CD4-positive, alpha-beta T cell treated with Interferon alpha-2 for 1 hour (primary cell): ENCODE measurements around the gene MRPL11.
"Not testable (repeated sequence)": the region's sequence is repeated elsewhere in the genome, so short reads cannot be mapped to it uniquely, and the experiment has no call there.

ENCODE experiments used
- DNase-seq, 2 donors: peaks; one replicate each; pipeline ENCODE4 v3.0.0-alpha.2; 2020 to 2022

Gene MRPL11

GRCh38 chr11:66466225-66467033 is 27.8 kb upstream of the MRPL11 start, which contains the start of gene PELI3:
TSS of gene PELI3 (plus strand) at chr11:66466905. CDS start at chr11:66468129, 1,224 bp downstream.
- DNase-seq: peak; percentile 94 to 97

DNA sequence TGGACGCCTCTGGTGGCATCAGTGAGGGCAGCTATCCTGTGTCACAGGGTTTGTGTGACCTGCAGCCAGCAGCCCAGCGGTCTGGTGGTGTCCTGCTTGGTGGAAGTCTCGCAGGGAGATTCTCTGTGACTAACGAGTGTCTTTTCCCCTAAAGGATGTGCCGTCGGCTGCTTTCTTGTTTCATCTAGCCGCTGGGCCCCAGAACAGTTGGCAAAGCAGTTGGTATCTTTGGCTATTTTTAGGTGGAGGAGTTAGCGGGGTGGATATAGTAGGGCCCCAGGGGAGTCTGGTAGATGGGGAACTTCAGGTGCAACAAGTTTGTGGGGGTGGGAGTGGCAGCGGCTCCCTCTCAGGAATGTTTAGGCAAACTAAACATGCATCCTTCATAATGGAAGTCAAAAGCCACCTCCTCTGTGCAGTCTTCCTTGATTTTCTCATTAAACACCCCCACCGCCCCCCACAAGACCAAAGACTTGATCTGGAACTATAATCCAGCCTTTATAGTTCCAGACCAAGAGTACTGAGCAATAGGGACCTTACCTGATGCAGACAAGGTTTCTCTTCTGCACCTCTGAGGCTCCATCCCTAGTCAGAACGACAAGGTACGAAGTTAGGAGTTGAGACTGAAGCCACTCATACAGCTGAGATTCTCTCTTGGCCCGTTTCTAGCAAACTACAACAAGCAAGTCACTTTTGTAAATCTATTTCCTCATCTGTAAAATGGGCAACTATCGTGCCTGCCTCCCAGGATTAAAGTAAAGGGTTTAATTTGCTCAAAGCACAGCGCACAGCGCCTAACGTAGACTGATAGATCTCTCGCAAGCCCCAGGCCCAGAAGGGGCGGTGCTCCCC is 27.0 kb upstream of the MRPL11 start:
- DNase-seq: no peak

DNA sequence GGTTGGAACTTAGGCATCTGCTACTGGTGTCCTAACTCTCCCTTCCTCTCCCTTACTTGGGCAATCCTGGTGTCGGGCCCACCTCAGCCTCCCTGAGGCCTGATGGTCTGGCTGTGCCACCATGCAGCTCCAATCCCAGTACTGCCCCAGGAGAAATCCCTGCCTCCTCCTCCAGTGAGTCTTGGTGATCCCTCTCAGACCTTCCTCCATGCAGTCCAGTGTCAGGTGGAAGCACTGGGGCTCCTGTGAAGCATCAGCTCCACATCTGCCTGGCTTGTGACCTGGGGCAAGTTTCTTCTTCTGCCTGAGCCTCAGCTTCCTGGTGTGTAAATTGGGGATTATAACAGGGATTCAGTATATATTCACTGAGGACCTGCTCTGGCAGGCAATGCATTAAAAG is 26.3 kb upstream of the MRPL11 start:
- DNase-seq: no peak

GRCh38 chr11:66464116-66464515 is 25.5 kb upstream of the MRPL11 start:
- not testable (repeated sequence) for DNase-seq

- no peak for DNase-seq
Measured at GRCh38 chr11:66462911-66463310, 24.3 kb upstream of the MRPL11 start.

GRCh38 chr11:66462010-66462409 is 23.4 kb upstream of the MRPL11 start:
- no peak for DNase-seq

GRCh38 chr11:66459138-66459778 is 20.6 kb upstream of the MRPL11 start:
- DNase-seq: no peak

GRCh38 chr11:66457826-66458225 is 19.2 kb upstream of the MRPL11 start:
- no peak for DNase-seq

DNA sequence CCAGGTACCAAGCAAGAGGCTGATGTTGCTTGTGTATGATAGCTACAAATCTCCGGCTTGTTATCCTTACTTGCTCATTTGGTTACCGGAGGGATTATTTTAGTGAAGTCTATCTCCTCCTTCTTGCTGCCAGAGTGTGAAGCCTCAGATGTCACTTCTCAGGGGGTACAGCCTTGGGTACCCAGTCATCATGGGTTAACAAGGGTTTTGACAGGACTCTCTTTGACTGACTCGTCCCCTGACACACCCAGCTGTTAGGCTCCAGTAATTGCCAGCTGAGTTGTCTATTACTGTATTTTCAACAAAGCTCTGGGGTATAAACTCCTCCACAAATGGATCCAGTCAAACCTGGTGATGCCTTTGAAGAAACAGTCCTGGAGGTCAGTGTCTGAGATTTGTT is 16.2 kb upstream of the MRPL11 start:
- no peak for DNase-seq

DNA sequence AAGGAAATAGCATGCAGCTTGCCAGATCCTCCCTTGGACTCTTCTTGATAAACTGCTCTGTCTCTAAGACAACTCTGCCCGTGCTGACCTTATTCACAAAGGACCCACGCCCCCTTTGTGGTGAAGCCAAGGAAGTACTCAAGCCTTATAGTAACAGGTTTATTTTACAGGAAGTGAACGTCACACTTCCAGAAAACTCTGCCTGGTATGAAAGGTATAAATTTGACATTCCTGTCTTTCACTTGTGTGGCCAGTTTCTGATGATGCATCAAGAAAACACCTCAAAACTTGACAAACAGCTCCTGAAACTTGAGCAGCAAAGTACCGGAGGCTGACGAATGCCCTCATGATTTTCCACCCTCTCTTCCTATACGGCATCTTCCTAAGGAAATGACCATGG is 15.6 kb upstream of the MRPL11 start:
- DNase-seq: peak in 1 of 2 donors; percentile 50

DNA sequence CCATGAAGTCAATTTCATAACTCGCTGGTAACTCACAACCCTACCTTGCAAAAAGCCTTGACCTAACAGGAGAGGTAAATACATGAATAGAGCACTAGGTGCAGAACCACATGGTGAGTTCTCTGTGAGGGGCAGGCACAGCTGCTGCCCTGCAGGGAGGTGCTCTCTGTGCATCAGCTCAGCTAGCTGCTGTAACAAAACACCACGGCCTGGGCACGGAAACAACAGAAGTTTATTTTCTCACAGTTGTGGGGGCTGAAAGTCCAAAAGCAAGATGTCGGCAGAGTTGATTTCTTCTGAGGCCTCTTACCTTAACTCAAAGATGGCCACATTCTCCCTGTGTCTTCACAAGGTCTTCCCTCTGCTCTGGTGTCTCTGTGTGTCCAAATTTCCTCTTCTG is 13.0 kb upstream of the MRPL11 start:
- DNase-seq: no peak

DNA sequence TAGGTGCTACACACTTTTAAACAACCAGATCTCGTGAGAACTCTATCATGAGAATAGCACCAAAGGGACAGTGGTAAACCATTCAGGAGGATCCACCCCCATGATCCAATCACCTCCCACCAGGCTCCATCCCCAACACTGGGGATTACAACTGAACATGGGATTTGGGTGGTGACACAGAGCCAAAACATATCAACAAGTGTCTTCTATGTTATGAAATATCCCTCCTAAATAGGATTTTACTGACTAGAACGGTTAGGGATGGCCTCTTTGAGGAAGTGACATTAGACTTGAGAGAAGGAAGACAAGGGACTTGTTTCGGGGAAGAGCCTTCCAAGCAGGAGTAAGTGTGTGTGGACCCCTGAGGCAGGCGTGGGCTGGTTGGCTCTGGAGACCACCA is 11.9 kb upstream of the MRPL11 start:
- no peak for DNase-seq

GRCh38 chr11:66448523-66448922 is 9.9 kb upstream of the MRPL11 start:
- no peak for DNase-seq

GRCh38 chr11:66447012-66447411 is 8.4 kb upstream of the MRPL11 start:
- no peak for DNase-seq

DNA sequence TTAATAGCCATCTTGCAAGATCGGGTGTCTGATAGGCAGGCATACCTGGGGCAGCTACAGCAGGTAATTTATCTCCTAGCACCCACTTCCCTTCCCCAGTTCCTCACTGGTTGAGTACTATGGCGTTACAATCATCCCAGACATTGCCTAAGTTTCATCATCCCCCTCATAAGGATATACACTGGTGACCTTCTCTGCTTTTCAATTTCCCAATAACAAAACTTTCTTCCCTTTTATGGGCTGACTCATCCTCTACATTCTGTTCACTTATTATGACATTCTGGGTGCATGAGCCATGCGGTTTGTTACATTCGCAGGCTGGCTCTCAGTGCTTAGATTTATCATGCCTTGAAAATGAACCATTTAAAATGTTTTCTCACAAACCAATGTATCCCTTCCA is 5.0 kb upstream of the MRPL11 start:
- peak in 1 of 2 donors; percentile 24 for DNase-seq

GRCh38 chr11:66440940-66441282 is 2.3 kb upstream of the MRPL11 start:
- DNase-seq: not testable (repeated sequence)

GRCh38 chr11:66440101-66440939 is 1.7 kb upstream of the MRPL11 start:
- DNase-seq: not testable (repeated sequence)

- DNase-seq: no peak
Measured at GRCh38 chr11:66437979-66438503, 607 bp downstream of the MRPL11 start.

DNA sequence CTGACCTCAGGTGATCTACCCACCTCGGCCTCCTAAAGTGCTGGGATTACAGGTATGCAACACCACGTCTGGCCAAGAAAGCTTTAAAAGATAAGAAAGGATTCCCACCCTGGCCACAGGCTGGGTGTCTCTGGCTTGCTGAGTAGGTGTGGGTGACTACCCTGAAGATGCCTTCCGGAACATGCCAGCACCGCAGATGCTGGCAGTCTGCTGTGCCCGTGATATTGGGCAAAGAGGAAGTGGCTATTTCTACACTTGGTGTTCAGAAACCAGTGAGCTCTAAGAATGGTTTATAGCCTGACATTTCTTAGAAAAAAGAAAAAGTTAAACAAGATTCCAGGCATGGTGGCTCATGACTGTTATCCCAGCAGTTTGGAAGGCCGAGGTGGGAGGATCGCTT is 6.1 kb downstream of the MRPL11 start:
- no peak for DNase-seq

DNA sequence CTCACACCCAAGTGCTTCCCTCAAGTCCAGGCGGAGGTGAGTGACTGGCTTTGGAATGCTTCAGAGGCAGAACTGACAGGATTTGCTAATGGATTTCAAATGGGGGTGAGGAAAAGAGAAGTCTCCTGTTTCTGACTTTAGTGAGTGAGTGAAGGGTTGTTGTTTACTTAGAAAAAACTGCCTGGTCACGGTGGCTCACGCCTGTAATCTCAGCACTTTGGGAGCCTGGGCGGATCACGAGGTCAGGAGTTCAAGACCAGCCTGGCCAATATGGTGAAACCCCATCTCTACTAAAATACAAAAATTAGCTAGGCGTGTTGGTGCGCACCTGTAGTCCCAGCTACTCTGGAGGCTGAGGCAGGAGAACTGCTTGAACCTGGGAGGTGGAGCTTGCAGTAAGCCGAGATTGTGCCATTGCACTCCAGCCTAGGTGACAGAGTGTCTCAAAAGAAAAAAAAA is 6.7 kb downstream of the MRPL11 start:
- not testable (repeated sequence) for DNase-seq

DNA sequence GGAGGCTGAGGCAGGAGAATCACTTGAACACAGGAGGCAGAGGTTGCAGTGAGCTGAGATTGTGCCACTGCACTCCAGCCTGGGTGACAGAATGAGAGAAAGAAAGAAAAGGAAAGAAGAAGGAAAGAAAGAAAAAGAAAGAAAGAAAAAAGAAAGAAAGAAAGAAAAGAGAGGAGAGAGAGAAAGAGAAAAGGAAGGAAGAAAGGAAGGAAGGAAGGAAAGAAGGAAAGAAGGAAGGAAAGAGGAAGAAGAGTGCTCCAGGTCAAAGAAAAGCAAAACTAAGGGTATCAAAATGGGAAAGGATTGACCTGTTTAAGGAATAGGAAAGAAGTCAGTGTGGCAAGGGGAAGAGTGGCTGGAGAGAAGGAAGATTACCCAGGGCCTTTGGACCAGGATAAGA is 7.4 kb downstream of the MRPL11 start:
- not testable (repeated sequence) for DNase-seq

DNA sequence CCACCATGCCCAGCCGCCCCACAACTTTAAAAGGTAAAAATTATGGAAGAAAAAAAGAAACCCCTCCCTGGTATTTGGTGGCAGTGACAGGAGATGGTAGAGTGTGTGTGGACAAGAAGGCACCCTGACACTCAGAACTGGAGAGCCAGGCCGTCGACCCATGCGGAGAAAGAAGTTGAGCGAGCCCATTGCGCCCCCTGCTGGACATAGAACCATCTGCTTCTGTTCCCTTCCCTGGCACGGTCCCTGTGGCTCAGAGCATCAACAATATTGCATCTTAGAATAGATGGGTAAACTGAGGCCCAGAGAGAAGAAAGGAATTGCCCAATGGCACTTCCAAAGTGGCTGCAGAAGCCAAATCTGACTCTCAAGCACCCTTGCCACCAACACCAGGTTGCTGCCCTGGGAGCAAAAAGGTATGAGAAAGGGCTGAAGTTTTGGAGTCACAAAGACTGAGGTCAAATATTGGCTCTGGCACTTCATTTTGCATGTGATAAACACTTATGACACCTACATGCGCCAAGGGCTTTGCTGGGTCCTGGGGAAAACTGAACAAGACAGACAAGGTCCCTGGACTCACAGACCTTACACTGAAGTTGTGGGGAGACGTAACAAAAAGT is 8.6 kb downstream of the MRPL11 start:
- DNase-seq: peak; percentile 56 to 74
